ENCODE measurements around the gene JADE1.

JADE1 gene

DNA sequence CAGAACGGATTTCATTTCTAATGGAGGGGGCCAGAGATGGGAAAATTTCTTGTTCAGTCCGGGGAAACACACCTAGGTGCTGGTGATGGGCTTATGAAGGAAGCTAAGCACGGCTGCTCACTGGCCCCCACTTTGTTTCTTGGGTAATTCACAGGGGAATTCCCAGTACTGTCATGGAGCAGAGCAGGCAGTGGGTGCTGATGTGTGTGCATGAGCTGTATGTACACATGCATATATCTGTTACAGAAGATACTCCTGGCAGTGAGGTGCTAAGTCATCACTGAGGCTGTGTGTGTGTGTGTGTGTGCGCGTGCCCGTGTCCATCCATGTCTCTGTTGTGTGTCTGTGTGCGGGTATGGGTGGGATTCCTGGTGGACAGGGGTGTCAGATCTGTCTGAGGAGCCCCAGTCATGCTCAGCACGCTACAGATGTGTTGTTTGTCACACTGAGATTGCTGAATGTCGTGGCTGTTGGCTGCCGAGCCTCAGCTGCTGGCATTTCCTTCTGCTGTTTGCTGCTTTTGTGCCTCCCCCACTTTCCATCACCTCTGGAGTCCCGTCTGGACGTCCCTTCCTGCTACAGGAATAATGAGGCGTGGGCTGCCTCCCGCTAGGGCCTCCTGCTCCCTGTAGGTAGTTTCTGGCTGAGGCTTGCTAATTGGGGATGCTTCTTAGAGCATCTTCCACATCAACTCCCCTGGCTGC, 53.3 kb downstream of the JADE1 start:
- H3K4me3 ChIP-seq: peak overlapping the region; percentile 4
- TF ChIP-seq CTCF (IDR thresholded peaks at IDR 0.05): no peak
- peak overlapping the region; percentile 12 to 61 for H3K27ac ChIP-seq
- DNase-seq (ENCODE audit: low spot score): no peak

GRCh38 chr4:128863312-128864075, 54.0 kb downstream of the JADE1 start:
- DNase-seq (ENCODE audit: low spot score): peak; percentile 86
- peak; percentile 69 for TF ChIP-seq CTCF (IDR thresholded peaks at IDR 0.05)
- H3K4me3 ChIP-seq: peak overlapping the region; percentile 4
- peak overlapping the region in 1 of 2 donors; percentile 61 for H3K27ac ChIP-seq

DNA sequence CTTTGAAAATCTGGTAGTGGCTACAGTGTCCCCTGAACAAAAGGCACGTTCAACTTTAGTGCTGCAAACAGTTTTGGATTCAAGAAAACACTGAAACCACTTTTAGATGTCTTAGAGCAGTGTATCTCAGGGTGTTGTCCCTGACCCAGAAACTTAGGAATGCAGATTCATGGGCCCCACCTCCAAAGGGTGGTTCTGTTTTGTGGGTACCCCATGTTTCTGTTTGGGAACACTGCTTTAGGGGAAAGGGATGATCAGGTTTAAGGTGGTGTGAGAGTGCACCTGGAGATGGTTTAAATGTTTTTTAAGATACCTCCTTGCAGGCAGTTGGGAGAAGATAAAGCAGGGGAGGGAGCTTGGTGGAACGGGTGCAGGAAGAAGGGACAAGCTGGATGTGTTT, 55.6 kb downstream of the JADE1 start:
- TF ChIP-seq CTCF (IDR thresholded peaks at IDR 0.05): no peak
- no peak overlapping the region for H3K4me3 ChIP-seq
- no peak overlapping the region for H3K27ac ChIP-seq
- DNase-seq (ENCODE audit: low spot score): no peak

DNA sequence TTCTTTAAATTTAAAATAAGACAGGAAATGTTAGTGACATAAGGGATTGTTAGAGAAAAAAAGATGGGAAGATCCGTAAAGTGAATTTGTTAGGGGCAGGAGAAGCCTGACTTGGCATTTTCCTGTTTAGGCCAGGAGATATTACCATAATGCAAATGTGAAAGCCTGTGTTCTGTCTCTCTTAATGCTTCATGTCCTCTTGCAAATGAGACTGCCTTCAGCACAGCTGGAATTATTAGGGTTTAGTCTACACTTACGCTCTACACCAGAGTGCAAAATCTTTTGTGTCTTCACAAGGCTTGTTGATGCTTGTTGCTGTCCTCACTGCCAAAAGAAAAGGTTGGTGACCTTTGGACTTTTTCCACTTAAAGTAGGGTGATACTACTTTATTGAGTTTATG, 56.8 kb downstream of the JADE1 start:
- H3K4me3 ChIP-seq: no peak overlapping the region
- TF ChIP-seq CTCF (IDR thresholded peaks at IDR 0.05): no peak
- DNase-seq (ENCODE audit: low spot score): no peak
- H3K27ac ChIP-seq: no peak overlapping the region

DNA sequence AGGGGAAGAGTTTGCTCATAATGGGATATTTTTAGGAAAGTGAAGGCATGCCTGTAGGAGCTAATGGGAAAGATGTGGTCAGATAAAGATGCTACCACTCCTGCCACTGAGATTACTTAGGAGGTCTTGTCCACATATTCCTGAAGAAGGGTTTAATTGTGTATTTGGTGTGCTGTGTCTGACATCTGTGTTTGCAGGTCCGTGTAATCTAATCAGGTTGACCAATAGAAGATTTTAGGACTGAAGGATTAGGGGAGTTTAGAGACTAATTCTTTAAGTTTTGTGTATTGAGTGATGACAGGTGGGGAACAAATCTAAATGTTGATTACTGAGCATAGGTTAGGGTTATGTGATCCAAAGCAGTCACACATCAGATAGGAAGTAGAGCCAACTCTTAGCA, 57.2 kb downstream of the JADE1 start:
- DNase-seq (ENCODE audit: low spot score): no peak
- no peak overlapping the region for H3K27ac ChIP-seq
- no peak overlapping the region for H3K4me3 ChIP-seq
- TF ChIP-seq CTCF (IDR thresholded peaks at IDR 0.05): no peak

DNA sequence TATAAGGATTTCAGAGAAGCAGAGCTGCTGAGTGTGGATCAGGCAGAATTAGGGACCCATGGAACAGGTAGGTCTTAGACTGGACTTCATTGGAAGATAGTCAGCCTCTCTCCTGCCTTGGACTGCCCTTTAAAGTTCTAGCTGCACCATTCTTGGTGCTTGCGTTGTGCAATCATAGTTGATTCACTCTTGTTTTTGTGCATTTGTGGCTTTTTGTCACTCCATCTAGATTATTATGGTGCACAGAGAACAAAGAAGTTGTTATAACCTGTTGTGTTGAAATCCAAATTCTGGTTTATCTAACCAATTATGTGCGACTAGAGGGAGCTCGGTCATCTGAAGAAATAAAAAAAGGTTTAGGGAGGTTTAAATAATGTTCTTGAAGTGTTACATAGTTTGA, 59.3 kb downstream of the JADE1 start:
- DNase-seq (ENCODE audit: low spot score): no peak
- TF ChIP-seq CTCF (IDR thresholded peaks at IDR 0.05): no peak
- H3K4me3 ChIP-seq: no peak overlapping the region
- no peak overlapping the region for H3K27ac ChIP-seq

Measured in coronary artery (tissue), 2 donors.